Stimulated activated CD4-positive, alpha-beta T cell treated with anti-CD3 and anti-CD28 coated beads, Interleukin-4, amount 100 ng/mL, for 4 hours (primary cell): ENCODE measurements around the gene FAM13A.

ENCODE experiments used
- DNase-seq, 2 experiments: peaks; one replicate each; pipeline ENCODE4 v3.0.0-alpha.2; 2020

The FAM13A gene

DNA sequence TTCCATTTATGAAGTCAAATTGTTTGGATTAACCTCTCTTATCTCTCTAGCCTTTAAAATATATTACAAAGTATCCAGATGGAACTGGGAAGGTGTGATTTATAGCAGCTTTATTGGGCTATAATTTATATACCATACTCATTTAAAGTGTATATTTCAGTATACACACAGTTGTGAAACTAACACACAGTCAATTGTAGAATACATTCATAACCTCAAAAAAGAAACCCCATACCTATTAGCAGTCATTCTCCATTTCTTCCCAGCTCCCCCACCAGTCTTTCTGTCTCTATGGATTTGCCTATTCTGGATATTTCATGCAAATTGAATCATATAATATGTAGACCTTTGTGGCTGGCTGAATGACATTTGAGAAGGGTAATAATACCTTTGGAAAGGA lies 351.8 kb downstream of the FAM13A start:
- DNase-seq = no peak

DNA sequence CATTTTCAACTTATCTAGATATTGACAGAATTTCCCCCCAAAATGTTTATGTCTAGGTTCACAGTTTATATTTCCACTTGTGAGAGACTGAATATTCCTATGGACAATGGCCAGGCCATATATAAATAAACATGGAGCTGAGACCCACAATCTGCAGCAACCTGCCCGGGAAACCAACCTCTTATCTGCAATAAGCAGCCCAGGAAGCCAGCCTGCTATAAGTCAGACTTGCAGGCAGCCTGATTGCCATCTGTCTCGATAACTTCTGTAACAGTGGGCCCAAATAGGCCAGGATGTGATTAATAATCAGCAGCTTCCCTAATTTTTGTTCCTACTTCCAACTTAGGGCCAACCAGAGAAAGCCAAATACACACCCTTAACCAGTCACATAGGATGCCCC lies 354.2 kb downstream of the FAM13A start:
- DNase-seq = no peak

DNA sequence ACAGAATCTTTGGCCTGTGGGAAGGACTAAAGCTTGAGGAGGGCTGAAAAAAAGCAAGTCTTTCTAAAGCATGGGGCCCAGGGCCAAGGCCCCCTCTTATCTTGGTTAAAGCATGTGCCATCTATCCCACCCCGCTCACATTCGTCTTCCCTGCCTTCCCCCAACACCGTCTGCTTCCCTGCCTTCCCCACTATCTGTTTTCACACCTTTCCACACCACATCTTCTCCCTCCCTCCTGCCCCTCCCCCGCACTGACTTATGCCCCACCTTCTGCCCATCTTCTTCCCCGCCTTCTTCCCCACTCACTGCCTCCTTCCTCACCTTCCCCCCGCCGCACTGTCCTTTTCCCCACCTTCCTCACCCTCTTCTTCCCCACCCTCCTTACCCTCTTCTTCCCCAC lies 358.5 kb downstream of the FAM13A start:
- DNase-seq = no peak

DNA sequence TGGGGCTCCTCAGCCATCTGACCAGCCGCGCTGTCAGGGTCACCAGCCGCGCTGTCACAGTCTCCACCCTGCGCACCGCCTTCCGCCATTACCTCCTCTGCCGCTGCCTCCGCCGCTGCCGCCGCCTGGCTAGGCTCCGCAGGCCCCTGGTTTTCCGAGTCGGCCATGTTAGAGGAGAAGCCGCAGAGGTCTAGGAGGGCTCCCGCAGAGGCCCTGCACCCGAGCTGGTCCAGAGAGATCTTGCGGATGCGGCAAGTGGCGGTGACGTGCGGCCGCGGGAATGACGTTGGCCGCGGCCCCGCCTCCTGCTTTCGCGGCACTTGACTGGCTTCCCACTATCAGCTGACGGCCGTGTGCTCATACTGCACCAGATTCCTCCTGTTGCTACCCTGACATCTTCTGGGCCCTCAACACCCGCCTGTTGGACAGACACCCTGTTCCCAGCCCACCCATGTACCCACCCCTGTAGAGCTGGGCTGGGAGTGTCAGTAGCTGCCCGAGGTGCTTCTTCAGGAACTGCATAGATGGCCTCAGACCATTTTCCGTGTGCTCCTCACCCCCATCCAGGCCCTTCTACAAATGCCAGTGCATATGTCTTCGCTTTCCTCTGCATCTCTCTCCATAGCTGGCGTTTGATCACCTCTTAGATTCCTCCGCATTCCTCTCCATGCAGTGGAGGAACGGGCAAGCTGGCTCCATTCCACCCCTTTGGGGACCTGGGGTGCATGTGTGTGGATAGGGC lies 359.2 kb downstream of the FAM13A start, which contains the start of gene NAP1L5:
NAP1L5 (minus strand) TSS at position 242 of the 742 bp plus-strand sequence; CDS start at position 167, 75 bp downstream.
- DNase-seq = peak; percentile 54 to 55

DNA sequence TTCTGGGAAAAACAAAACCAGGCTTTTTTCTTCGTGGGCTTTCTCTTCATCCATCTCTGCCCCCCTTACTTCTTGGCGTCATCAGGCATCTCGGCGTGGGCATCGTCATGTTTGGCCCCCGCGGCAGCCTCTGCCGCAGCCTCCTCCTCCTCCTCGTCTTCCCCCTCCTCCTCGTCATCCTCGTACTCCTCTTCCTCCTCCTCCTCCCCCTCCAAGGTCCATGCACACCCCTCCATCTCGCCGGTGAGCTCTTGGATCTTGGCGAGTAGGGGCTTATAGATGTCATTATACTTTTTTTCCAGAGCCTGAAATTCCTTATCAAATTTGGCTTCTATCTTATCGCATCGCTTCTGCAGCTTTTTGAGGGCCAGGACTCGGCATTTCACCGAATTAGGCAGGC lies 359.8 kb downstream of the FAM13A start:
- peak; percentile 8 to 32 for DNase-seq

DNA sequence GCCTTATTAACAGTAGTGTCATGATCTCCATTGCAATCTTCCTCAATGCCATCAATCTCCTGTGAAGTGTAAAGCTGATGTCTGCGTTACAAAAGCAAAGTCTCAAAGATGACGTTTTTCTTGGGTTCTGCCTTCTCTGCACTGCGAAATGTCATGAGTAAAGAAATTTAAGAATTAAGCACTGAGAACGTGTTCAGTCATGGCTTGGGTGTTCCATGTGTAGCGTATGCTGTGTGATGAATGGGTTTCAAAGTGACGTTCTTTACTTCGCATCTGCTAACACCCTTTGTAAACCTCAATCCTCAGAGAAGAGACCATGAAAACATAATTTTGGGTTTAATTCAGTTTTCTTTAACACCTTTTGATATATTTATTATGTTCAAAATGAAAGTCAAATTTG lies 360.4 kb downstream of the FAM13A start:
- no peak for DNase-seq

DNA sequence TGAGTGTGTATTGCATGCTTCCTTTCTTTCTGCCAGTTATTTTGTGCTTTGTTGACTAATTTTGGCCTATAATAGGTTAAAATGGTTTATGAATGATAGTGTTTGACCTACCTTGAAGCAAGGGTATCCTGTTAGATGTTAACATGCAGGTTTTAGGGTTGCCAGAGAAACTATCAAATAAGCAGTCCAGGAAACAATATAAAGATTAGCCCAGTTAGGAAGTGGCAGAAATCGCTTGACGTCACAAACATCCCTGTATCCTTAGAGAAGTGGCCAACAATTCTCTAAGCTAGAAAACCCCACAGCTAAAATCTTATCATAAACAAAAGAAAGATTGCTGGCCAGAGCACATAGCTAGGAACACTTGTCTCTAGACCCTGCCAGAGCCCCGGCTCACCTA lies 363.2 kb downstream of the FAM13A start:
- DNase-seq = no peak

DNA sequence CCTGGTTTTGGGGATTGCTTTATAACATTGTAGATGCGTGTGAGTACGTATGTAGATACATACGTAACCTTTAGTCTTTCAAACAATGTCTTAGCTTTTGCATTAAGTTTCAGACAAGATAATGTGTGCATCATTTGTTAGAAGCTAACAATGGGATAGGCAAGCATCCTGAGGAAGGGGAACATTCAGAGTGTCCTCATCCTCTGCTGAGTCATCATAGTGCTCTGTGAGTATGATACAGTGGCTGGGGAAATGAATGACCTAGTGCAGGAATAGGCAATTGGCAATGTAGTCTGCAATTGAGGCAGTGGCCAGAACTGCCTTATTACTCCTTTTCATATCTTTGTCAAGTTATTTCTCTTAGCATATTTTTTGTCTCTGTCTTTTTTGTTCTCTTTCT lies 366.6 kb downstream of the FAM13A start:
- no peak for DNase-seq

DNA sequence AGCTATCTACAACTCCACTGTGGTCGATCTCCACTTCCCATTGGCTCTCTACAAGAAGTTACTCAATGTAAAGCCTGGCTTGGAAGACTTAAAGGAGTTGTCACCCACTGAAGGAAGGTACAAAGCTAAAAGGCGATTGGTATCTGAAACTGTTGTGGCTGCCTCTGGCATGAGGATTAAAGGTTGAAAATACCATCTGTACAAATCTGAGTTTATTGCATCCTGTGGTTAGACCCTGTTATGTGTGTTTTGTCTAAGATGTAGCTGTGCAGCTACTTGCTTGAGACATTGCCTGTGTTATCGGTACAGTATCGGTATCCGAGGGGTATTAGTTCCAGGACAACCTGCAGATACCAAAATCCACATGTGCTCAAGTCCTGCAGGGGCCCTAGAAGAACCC lies 375.8 kb downstream of the FAM13A start:
- DNase-seq = no peak
